Smooth muscle cell (in vitro differentiated cells): ENCODE data around the gene RGS6. TPM values are rescaled to one million over a fixed set of nuclear protein-coding genes. Genes with fewer than 3 reads are reported as not detected.

ENCODE experiments used
- DNase-seq: peaks from one replicate; lab custom pipeline; 2025; ENCODE audit not compliant: unreplicated experiment; lab: John Stamatoyannopoulos, UW
- H2AFZ ChIP-seq: fragments of 200-600 bp; sonication (generic); 2 replicates; pipeline ENCODE4 v1.6.0; 2016; ENCODE audit warnings: antibody characterized with exemption, low read depth, mild to moderate bottlenecking
- H3F3A ChIP-seq: fragments of 200-600 bp; sonication (generic); 2 replicates; pipeline ENCODE4 v1.6.0; 2017; ENCODE audit warnings: antibody characterized with exemption, low read depth
- H3K27ac ChIP-seq: fragments of 200-600 bp; sonication (generic); 2 replicates; pipeline ENCODE4 v1.5.1; 2016; ENCODE audit warnings: low read depth, mild to moderate bottlenecking
- H3K27me3 ChIP-seq: fragments of 200-600 bp; sonication (generic); 2 replicates; pipeline ENCODE4 v1.6.1; 2016; ENCODE audit warnings: low read depth, mild to moderate bottlenecking
- H3K36me3 ChIP-seq: fragments of 200-600 bp; sonication (generic); 2 replicates; pipeline ENCODE4 v1.5.1; 2016; ENCODE audit warnings: low read depth
- H3K4me1 ChIP-seq: fragments of 200-600 bp; sonication (generic); 2 replicates; pipeline ENCODE4 v1.5.1; 2016; ENCODE audit warnings: low read depth
- H3K4me2 ChIP-seq: fragments of 200-600 bp; sonication (generic); 2 replicates; pipeline ENCODE4 v1.6.0; 2016; ENCODE audit warnings: mild to moderate bottlenecking
- H3K4me3 ChIP-seq: fragments of 200-600 bp; sonication (generic); 2 replicates; pipeline ENCODE4 v1.5.1; 2016; ENCODE audit warnings: mild to moderate bottlenecking
- H3K79me2 ChIP-seq: fragments of 200-600 bp; sonication (generic); 2 replicates; pipeline ENCODE4 v1.6.0; 2016; ENCODE audit warnings: low read depth, mild to moderate bottlenecking
- H3K9ac ChIP-seq: fragments of 200-600 bp; sonication (generic); 2 replicates; pipeline ENCODE4 v1.6.0; 2016; ENCODE audit warnings: low read depth
- H3K9me3 ChIP-seq: fragments of 200-600 bp; sonication (generic); replicated peaks from 2 replicates; pipeline ENCODE4 v1.5.1; 2016; ENCODE audit warnings: low read depth
- H4K20me1 ChIP-seq: fragments of 200-600 bp; sonication (generic); 2 replicates; pipeline ENCODE4 v1.6.0; 2016; ENCODE audit warnings: low read depth
- WGBS: methylation state at CpG from one replicate; pipeline ENCODE4 v1.1.7; 2016; ENCODE audit warnings: low lambda C conversion rate; 5-methylcytosine and 5-hydroxymethylcytosine counted together
- polyA plus RNA-seq: library from polyadenylated mRNA; unstranded; fragments of >200 nt; fragmentation: Nextera tagmentation; extraction: Ambion mirVana; gene quantifications from 2 replicates; pipeline ENCODE4 v1.2.1, GENCODE V29; 2016
- total RNA-seq: library from RNA; depleted of rRNA; stranded (reverse); fragments of >200 nt; gene quantifications from 2 replicates; pipeline ENCODE4 v1.2.3, GENCODE V29; 2014
- TF ChIP-seq, protein P1 (sequence below): fragments of 200-600 bp; sonication (generic); IDR thresholded peaks from 2 replicates; pipeline ENCODE4 v1.5.1; 2017; ENCODE audit warnings: borderline replicate concordance, mild to moderate bottlenecking, antibody characterized with exemption; ENCODE audit not compliant: insufficient read depth, poor library complexity, severe bottlenecking

The RGS6 gene
- total and polyA plus RNA-seq, 2 experiments from 2014 or later, result 0.40 TPM; not detected in 1

DNA sequence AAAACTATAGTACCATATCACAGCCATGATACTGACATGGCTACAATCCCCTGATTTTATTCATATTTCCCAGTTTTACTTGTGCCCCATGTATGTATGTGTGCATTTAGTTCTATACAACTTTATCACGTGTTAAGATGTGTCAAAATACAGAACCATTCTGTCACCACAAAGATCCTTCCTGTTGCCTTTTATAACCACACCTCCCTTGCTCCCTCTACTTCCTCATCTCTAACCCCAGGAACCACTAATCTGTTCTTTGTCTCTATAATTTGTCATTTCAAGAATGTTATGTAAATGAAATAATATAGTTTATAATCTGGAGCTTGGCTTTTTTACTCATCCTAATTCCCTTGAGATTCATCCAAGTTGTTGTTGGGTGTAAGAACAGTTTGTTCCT, 603.3 kb downstream of the RGS6 start:
- no peaks in the 10 kb centered on the region for H3K9me3 ChIP-seq
- no peaks in the 10 kb centered on the region for H3K4me1 ChIP-seq
- TF ChIP-seq, protein P1, sequence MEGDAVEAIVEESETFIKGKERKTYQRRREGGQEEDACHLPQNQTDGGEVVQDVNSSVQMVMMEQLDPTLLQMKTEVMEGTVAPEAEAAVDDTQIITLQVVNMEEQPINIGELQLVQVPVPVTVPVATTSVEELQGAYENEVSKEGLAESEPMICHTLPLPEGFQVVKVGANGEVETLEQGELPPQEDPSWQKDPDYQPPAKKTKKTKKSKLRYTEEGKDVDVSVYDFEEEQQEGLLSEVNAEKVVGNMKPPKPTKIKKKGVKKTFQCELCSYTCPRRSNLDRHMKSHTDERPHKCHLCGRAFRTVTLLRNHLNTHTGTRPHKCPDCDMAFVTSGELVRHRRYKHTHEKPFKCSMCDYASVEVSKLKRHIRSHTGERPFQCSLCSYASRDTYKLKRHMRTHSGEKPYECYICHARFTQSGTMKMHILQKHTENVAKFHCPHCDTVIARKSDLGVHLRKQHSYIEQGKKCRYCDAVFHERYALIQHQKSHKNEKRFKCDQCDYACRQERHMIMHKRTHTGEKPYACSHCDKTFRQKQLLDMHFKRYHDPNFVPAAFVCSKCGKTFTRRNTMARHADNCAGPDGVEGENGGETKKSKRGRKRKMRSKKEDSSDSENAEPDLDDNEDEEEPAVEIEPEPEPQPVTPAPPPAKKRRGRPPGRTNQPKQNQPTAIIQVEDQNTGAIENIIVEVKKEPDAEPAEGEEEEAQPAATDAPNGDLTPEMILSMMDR, result no peak
- no peaks in the 10 kb centered on the region for H3K27me3 ChIP-seq
- no peaks in the 10 kb centered on the region for H3K36me3 ChIP-seq
- no peak overlapping the region for H3K27ac ChIP-seq
- WGBS, result 77% methylated on average over 1 of the region's 1 CpG
- H3K79me2 ChIP-seq, result no peaks in the 10 kb centered on the region
- H3K4me2 ChIP-seq, result no peak overlapping the region
- H3F3A ChIP-seq, result no peaks in the 10 kb centered on the region
- no peak overlapping the region for H3K9ac ChIP-seq
- no peaks in the 10 kb centered on the region for H4K20me1 ChIP-seq
- H2AFZ ChIP-seq, result no peak overlapping the region
- DNase-seq, result no peak
- H3K4me3 ChIP-seq, result no peak overlapping the region

DNA sequence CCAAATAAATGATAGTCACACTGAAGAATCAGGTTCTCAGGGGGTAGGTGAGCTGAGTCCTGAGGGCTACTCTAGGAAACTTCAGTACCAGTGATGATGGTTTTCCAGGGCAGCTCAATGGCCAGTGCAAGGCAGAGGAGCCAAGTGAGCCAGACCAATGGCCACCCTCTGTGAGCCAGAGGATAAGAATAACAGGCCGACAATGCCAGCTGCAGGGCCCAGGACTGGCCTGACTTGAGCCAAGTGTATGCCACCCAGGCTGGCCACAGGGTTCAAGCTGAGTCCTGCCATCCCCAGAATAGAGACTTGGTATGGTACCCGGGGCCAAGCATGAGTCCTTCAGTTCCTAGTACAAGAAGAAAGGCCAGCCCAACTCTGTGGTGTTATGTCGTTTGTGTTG, 606.2 kb downstream of the RGS6 start:
- H3K27ac ChIP-seq, result no peak overlapping the region
- H3F3A ChIP-seq, result no peaks in the 10 kb centered on the region
- no peaks in the 10 kb centered on the region for H3K9me3 ChIP-seq
- H3K27me3 ChIP-seq, result no peaks in the 10 kb centered on the region
- no peak for DNase-seq
- H3K9ac ChIP-seq, result no peak overlapping the region
- H3K79me2 ChIP-seq, result no peaks in the 10 kb centered on the region
- H3K4me2 ChIP-seq, result no peak overlapping the region
- no peaks in the 10 kb centered on the region for H3K36me3 ChIP-seq
- H4K20me1 ChIP-seq, result no peaks in the 10 kb centered on the region
- 92% methylated on average over 3 of the region's 3 CpGs for WGBS
- no peak overlapping the region for H3K4me3 ChIP-seq
- TF ChIP-seq, protein P1, result no peak
- H3K4me1 ChIP-seq, result no peaks in the 10 kb centered on the region
- H2AFZ ChIP-seq, result no peak overlapping the region

GRCh38 chr14:72539661-72540315, 607.6 kb downstream of the RGS6 start:
- WGBS, result 81% methylated on average over 14 of the region's 14 CpGs
- Histone ChIP-seq H3K4me3 (no peak overlapping the region), H3K4me1 (no peaks in the 10 kb centered on the region), H3K4me2 (no peak overlapping the region), H3F3A (no peaks in the 10 kb centered on the region), H3K79me2 (no peaks in the 10 kb centered on the region), H4K20me1 (no peaks in the 10 kb centered on the region), H3K27ac (no peak overlapping the region), H3K36me3 (no peaks in the 10 kb centered on the region), H2AFZ (no peak overlapping the region), H3K27me3 (no peaks in the 10 kb centered on the region), H3K9me3 (no peaks in the 10 kb centered on the region), H3K9ac (no peak overlapping the region)
- TF ChIP-seq, protein P1, result no peak
- DNase-seq, result no peak

DNA sequence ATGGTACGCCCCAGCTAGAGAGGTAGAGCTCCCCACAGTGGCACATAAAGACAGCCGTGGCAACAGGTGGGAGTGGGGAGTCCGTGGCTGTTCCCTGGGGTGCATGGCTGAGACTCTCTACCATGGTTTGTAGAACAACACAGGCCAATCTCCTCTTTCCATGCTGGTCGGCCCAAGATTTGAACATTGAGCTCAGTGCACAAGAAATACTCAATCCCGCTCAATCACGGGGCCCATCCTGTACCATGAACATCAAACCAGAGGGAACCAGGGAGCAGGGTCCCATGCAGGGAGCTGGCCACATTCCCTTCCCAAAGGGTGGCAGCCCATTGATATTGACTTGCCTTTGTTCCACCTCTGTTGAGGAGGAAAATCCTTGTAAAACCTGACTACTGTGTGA, 608.6 kb downstream of the RGS6 start:
- Histone ChIP-seq H3K4me2 (no peak overlapping the region), H3K27ac (no peak overlapping the region), H3K9me3 (no peaks in the 10 kb centered on the region), H3K27me3 (no peaks in the 10 kb centered on the region), H3K4me1 (no peaks in the 10 kb centered on the region), H3K9ac (no peak overlapping the region), H3K79me2 (no peaks in the 10 kb centered on the region), H3K36me3 (no peaks in the 10 kb centered on the region), H2AFZ (no peak overlapping the region), H4K20me1 (no peaks in the 10 kb centered on the region), H3K4me3 (no peak overlapping the region), H3F3A (no peaks in the 10 kb centered on the region)
- TF ChIP-seq, protein P1, result no peak
- no peak for DNase-seq
- 98% methylated on average over 6 of the region's 6 CpGs for WGBS
